Measurements from ENCODE around the gene TMEM270.

The TMEM270 gene

GRCh38 chr7:73899731-73900142 is 38.8 kb downstream of the TMEM270 start:
- TF ChIP-seq CTCF (IDR thresholded peaks at IDR 0.05; ENCODE audit: low read depth, low read length): no peak
- peak; percentile 89 for DNase-seq (ENCODE audit: extremely low read depth, low read depth)

- no peak for TF ChIP-seq CTCF (IDR thresholded peaks at IDR 0.05; ENCODE audit: low read depth, low read length)
- DNase-seq (ENCODE audit: extremely low read depth, low read depth): no peak
Measured at GRCh38 chr7:73900286-73900685, 39.3 kb downstream of the TMEM270 start.

- no peak for TF ChIP-seq CTCF (IDR thresholded peaks at IDR 0.05; ENCODE audit: low read depth, low read length)
- no peak for DNase-seq (ENCODE audit: extremely low read depth, low read depth)
Measured at GRCh38 chr7:73901231-73901822, 40.4 kb downstream of the TMEM270 start.

GRCh38 chr7:73901823-73902597 is 41.1 kb downstream of the TMEM270 start:
- DNase-seq (ENCODE audit: extremely low read depth, low read depth): no peak
- no peak for TF ChIP-seq CTCF (IDR thresholded peaks at IDR 0.05; ENCODE audit: low read depth, low read length)

- DNase-seq (ENCODE audit: extremely low read depth, low read depth): no peak
- no peak for TF ChIP-seq CTCF (IDR thresholded peaks at IDR 0.05; ENCODE audit: low read depth, low read length)
Measured at GRCh38 chr7:73903321-73904218, 42.6 kb downstream of the TMEM270 start.

- no peak for TF ChIP-seq CTCF (IDR thresholded peaks at IDR 0.05; ENCODE audit: low read depth, low read length)
- DNase-seq (ENCODE audit: extremely low read depth, low read depth): no peak
Measured at GRCh38 chr7:73904219-73905137, 43.5 kb downstream of the TMEM270 start.

Data from AG09319 (cell line).